GM18498 (cell line): ENCODE measurements around the gene CHCHD3.

Source experiments
- ATAC-seq: cut with Tn5 transposase; IDR thresholded peaks from one replicate; pipeline ENCODE4 v1.9.1; 2021; ENCODE audit warnings: mild to moderate bottlenecking, moderate library complexity; ENCODE audit not compliant: unreplicated experiment

CHCHD3 gene

DNA sequence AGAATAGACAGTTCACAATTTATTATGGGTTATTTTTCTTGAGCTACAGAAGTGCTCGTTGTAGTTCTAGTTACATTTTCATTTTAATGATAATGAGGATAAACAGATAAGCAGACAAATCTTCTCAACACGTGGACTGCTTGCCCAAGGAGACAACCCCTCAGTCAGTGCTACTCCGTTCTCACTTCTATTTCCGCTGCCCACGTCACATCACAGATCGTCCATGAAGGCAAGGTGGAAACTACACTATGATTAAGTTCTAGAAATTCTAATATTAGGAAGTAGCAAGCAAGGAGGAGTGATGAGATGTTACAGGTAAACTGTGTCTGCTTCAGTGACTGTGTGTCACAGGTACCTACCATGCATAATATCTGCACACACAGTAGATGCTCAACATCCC is 210.5 kb downstream of the CHCHD3 start:
- no peak for ATAC-seq

DNA sequence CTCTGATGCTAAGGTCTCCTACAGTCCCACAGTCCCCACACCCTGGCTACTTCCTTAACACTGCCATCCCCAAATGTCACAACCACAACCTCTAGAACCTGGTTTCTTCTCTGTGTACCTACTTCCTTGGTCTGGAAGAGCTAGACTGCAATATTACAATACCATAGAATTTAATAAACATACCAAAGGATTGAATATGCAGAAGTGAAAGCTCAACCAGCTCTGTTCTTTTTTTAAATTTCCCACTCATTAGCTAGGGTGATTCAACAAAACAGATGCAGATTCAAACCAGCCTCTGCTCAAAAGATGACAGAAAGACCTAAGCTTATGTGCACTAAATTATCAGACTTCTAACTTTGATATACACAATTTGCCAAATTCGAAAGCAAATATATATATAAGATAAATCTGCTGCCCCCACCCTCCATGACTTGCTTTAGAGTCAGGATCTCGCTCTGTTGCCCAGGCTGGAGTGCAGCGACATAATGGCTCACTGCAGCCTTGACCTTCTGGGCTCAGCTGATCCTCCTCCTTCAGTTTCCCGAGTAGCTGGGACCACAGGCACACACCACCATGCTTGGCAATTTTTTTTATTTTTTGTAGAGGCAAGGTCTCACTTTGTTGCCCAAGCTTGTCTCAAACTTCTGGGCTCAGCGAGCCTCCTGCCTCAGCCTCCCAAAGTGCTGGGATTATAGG is 212.6 kb downstream of the CHCHD3 start:
- no peak for ATAC-seq

- ATAC-seq: no peak
Measured at GRCh38 chr7:132866551-132866950, 215.3 kb downstream of the CHCHD3 start.

DNA sequence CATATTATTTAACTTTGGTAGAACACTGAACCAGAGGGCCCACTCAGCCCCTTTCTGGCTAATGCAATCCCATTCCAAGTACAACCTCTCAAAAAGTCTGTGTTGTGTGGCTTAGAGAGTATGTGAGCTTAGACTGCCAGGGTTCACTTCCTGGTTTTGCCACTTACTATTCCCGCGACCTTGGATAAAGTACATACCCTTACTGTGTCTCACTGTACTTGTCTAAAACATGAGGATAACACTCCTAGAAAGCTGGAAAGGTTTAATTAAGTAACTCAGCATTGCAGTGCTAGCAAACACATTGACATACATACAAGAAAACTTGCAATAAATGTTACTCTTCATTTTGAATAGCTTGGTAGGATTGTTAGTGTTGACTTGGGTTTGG is 215.8 kb downstream of the CHCHD3 start:
- no peak for ATAC-seq

- ATAC-seq: no peak
Measured at GRCh38 chr7:132865366-132866143, 216.3 kb downstream of the CHCHD3 start.

DNA sequence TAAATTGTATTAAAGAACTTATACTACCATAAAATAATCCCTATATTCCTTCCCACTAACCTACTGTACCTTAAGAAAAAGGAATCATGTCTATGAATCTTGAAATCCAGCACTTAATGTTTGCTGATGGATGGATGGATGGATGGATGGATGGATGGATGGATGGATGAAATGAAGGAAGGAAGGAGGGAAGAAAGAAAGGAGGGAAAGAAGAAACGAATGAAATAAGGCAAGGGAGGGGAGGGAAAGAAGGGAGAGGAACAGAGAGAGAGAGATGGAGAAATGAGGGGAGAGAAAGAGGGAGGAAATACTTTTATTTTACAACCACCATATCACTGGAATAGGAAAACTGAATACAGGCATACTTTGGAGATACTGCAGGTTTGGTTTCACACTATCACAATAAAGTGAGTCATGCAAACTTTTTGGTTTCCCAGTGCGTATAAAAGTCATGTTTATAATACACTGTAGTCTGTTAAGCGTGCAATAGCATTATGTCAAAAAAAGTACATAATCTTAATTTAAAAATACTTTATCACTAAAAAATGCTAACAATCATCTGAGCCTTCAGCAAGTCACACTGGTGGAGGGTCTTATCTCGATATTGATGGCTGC is 219.8 kb downstream of the CHCHD3 start:
- no peak for ATAC-seq

GRCh38 chr7:132861424-132861823 is 220.5 kb downstream of the CHCHD3 start:
- ATAC-seq: no peak

DNA sequence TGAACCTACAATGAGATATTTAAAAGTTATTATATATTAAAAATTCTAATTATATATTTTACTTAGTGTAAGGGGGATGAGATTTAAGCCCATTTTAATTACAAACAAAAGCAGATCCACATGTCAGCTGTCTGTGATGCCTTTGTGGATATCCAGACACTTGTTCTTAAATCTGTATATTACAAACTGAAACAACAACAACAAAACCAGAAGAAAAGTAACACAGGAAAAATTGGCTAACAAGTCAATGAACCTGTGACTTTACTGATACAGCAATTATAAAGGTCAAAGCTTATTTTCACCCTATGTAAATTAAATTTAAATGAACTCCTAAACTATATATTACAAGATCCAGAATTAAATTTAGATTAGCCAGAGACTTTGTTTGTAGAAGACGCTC is 222.7 kb downstream of the CHCHD3 start:
- no peak for ATAC-seq

DNA sequence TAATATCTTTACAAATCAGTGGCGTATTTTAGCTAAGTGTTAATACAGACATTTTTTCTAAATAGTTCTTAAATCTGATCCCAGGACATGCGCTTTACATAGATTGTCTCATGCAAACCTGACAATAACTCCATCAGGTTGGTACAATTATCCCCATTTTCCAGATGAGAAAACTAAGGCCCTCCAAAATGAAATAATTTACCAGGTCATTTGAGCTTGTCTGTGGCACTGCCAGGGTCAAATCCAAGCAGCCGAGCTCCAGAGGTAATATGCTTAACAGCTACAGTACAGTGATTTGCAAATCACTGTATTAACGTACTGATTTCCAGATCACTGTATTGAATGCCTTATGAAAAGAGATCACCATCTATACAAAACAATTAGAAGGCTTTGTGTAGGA is 223.1 kb downstream of the CHCHD3 start:
- no peak for ATAC-seq

DNA sequence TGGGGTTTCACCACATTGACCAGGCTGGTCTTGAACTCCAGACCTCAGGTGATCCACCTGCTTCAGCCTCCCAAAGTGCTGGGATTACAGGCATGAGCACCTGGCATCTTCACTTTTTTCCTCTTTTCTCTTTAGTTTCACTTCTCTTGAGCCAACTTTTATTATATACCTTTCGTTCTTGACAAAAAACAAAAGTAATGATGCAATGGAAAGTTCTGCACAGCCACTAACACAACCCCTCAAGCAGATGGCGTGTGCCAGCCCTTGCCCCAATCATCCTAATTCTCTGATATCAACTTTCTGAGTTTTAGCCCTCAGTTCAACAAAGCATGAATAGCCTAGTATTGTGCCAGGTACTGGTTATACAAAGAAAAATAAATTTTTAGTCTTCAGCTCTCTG is 223.6 kb downstream of the CHCHD3 start:
- no peak for ATAC-seq

- ATAC-seq: no peak
Measured at GRCh38 chr7:132857703-132858102, 224.2 kb downstream of the CHCHD3 start.

DNA sequence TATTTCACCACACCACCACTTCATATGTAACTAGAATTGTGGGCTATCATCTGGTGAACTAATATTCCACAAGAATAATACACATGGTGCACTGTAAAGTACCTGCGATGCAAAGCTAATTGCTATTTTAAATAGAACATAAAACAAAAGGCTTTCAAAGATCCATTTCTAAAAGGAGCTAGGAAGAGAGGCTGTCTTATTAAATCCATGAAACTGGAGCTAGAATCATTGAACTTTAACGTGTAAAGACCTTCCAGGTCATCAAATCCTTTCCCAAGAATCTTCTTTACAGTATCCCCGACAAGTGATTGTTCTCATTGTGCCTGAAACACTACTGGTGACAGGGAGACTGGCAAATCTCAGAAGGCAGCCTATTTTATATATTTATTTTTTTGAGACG is 224.9 kb downstream of the CHCHD3 start:
- ATAC-seq: no peak

GRCh38 chr7:132856416-132856815 is 225.5 kb downstream of the CHCHD3 start:
- no peak for ATAC-seq

- no peak for ATAC-seq
Measured at GRCh38 chr7:132855901-132856300, 226.0 kb downstream of the CHCHD3 start.

DNA sequence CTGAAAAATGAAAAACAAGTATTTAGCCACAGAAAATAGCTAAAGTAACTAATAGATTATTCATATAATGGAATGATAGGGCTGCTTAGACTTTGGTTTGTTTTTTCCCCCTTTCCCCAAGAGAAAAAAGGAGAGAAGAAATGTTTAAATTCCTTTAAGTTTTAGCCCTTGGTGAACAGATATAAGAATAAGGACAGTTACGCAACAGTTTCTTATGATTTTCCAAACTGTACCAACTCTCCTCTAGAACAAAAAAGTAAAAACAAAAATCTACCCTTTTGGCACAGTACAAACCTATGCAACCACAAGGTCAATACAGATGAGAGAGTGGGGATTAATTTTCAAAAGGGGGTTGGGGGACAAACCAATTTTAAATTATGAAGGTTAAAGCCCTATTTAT is 227.7 kb downstream of the CHCHD3 start:
- no peak for ATAC-seq

DNA sequence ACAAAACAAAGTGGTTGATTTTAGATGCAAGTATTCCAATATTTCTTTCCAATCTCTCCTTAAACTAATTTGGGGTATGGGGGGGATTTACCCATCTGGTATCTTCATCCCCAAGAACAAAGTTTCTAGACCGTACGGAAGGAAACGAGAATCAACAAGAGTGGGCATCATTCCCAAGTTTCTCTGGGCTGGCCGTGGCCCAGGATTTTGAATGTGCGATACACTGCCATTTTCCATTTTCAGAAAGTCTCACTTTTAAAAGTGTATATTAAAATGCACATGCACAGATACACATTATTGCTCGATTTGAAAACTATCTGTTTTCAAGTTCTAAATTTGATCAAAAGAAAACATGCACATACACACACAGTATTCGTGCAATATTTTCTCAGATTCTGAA is 234.5 kb downstream of the CHCHD3 start:
- ATAC-seq: no peak

DNA sequence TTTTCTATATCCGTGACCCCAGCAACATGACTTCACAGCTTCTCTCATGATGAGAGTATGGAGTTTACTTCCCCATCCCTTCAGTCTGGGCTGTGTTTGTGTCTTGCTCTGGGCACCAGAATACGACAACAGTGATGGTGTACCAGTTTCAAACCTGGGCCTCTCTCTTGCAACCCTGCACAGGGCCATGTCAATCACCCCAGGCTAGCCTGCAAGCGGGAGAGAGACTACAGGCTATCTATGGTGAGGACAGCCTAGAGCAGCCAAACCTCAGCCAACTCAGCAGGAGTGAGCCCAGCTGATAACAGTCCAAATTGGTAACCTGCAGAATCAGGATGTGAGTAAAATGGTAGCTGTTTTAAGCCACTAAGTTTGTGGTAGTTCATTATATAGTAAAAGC is 235.8 kb downstream of the CHCHD3 start:
- ATAC-seq: no peak

DNA sequence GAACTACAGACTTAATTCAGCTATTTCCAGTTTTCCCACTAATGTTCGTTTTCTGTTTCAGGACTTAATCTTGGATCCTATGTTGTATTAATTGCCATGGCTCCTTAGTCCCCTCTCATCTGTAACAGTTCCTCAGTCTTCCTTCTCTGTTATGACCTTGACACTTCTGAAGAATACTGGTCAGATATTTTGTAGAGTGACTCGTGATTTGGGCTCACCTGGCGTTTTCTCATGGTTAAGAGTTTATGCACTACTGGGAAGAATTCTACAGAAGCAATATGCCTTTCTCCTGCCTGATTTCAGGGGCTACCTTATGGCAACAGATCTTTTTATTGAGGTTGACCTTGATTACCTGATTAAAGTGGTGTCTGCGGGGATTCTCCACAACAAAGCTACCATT is 239.4 kb downstream of the CHCHD3 start:
- no peak for ATAC-seq

DNA sequence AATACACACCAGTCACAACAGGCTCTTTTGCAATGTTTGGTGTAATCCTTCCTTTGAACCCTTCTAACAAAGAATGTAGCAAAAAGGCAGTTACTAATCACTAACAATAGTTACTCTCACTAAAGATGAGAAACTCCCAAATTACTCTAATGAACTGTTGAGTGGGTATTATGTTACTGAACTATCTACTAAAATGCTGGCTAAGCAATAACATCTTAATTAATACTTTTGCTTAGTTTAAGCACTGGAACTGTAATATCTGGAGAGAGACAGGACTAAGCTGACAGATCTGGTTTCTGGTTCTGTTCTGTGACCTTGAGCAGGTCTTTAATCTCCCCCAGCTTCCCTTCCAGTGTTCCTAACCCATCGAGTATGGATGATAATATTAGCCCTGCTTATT is 241.7 kb downstream of the CHCHD3 start:
- ATAC-seq: no peak

- ATAC-seq: no peak
Measured at GRCh38 chr7:132838313-132838712, 243.6 kb downstream of the CHCHD3 start.

DNA sequence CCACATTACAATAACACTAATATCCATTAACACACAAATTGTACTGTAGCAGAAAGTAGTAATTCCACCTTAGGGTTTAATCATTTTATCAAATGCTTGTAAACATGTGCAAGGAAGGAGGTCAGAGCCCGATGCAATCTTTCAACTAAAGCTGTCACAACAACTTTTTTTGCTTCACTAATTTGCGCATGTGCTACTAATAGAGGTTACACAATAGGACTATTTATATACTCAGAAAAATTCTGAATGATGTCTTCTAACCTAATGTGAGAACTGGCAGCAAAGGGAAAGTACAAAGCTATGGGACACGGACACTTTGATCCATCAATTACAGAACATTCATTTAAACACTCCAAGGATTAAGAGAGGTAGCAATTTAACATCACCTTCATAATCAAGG is 244.4 kb downstream of the CHCHD3 start:
- ATAC-seq: no peak

DNA sequence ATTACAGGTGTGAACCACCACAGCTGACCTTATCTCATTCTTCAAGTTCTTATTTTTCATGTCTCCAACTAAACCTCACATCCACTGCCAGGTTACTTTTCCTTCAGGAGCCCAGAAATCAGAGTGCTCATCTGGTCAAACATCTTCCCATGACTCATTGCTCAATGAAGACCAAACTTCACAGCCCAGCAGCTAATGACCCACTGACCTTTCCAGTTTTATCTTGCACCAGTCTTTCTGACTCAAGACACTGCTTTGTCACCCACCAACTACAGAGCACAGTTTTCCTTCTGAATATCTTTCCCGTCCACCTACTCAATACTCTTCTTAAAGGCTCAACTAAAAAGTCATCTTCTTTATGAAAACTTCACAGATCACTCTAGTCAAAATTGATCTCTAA is 245.1 kb downstream of the CHCHD3 start:
- ATAC-seq: no peak
